ENCODE measurements around the gene L3MBTL4.

- no peak for TF ChIP-seq ZNF70 (CRISPR knock-in tag; IDR thresholded peaks at IDR 0.05)
- TF ChIP-seq ARNTL (CRISPR knock-in tag; IDR thresholded peaks at IDR 0.05; ENCODE audit: borderline replicate concordance, low read depth), result no peak
These were observed 437.7 kb downstream of the L3MBTL4 start for GRCh38 chr18:5977022-5977421.
